GM12878 (cell line): ENCODE data around the gene SUGCT. TPM values are rescaled to one million over a fixed set of nuclear protein-coding genes. Genes with fewer than 3 reads are reported as not detected.

Experiments
- BRCA1 ChIP-seq: IDR thresholded peaks from 2 replicates; pipeline ENCODE4 v1.6.1; 2011; ENCODE audit warnings: low read depth, low read length, improper control_type of control experiment
- CHD4 ChIP-seq: fragments of 200-600 bp; sonication (generic); IDR thresholded peaks from 2 replicates; pipeline ENCODE4 v1.6.1; 2016; ENCODE audit warnings: mild to moderate bottlenecking
- EP300 ChIP-seq, 2 experiments: fragments of 150-350 bp in 1 of 2; IDR thresholded peaks; 2 replicates each; pipeline ENCODE4 v1.6.1; 2011 to 2012; ENCODE audit warnings: low read depth in 2 of 2, low read length in 2 of 2, borderline replicate concordance in 1 of 2, improper control_type of control experiment in 1 of 2, inconsistent platforms in 1 of 2; ENCODE audit not compliant: control insufficient read depth in 1 of 2
- KDM1A ChIP-seq: fragments of 200-600 bp; sonication (generic); IDR thresholded peaks from 2 replicates; pipeline ENCODE4 v1.6.1; 2016; ENCODE audit warnings: borderline replicate concordance
- KLF5 ChIP-seq: fragments of 450-650 bp; IDR thresholded peaks from 2 replicates; pipeline ENCODE4 v1.6.1; 2014; ENCODE audit warnings: mild to moderate bottlenecking; ENCODE audit not compliant: partially characterized antibody
- MAX ChIP-seq: IDR thresholded peaks from 2 replicates; pipeline ENCODE4 v1.6.1; 2012; ENCODE audit warnings: low read depth, low read length, improper control_type of control experiment
- MYB ChIP-seq: fragments of 150-350 bp; IDR thresholded peaks from 2 replicates; pipeline ENCODE4 v1.6.1; 2014; ENCODE audit warnings: mild to moderate bottlenecking, low read depth, low read length, borderline replicate concordance
- POU2F2 ChIP-seq: IDR thresholded peaks from 3 replicates; pipeline ENCODE4 v1.6.1; 2011; ENCODE audit warnings: low read depth, mild to moderate bottlenecking, low read length, borderline replicate concordance
- RAD21 ChIP-seq: IDR thresholded peaks from 2 replicates; pipeline ENCODE4 v1.6.1; 2011; ENCODE audit warnings: mild to moderate bottlenecking, low read depth, low read length, moderate library complexity; ENCODE audit not compliant: insufficient read depth
- STAT1 ChIP-seq: fragments of 450-650 bp; conservative IDR thresholded peaks from 2 replicates; pipeline ENCODE4 v1.6.1; 2014; ENCODE audit warnings: antibody characterized with exemption, mild to moderate bottlenecking
- SUZ12 ChIP-seq: fragments of 200-600 bp; sonication (generic); IDR thresholded peaks from one replicate; pipeline ENCODE4 v1.6.1; 2018; ENCODE audit warnings: antibody characterized with exemption, mild to moderate bottlenecking; ENCODE audit not compliant: unreplicated experiment
- polyA plus RNA-seq, 11 experiments: library from polyadenylated mRNA; depleted of rRNA in 4 of 11; unstranded in 6 of 11; stranded (reverse) in 5 of 11; fragments of >200 nt; fragmentation: Nextera tagmentation in 4 of 11; fragmentation: Illumina TruSeq in 1 of 11; extraction: Ambion mirVana in 4 of 11; extraction: Trizol in 1 of 11; gene quantifications; 1 replicate in 1 of 11; 2 replicates in 10 of 11; pipeline versions ENCODE4 v1.2.1 to v1.2.3, GENCODE V29; 2011 to 2016; ENCODE audit warnings: inconsistent platforms in 2 of 11, missing spikeins in 2 of 11, low read depth in 1 of 11
- total RNA-seq, 4 experiments: library from RNA; depleted of rRNA in 3 of 4; stranded (reverse); fragments of >200 nt in 3 of 4; fragmentation: Illumina TruSeq in 1 of 4; extraction: Trizol in 1 of 4; gene quantifications; 2 replicates each; pipeline versions ENCODE4 v1.2.1 to v1.2.3, GENCODE V29; 2013 to 2021
- TF ChIP-seq, protein P1 (sequence below): IDR thresholded peaks from 2 replicates; pipeline ENCODE4 v1.6.1; 2011; ENCODE audit warnings: borderline replicate concordance, low read depth, mild to moderate bottlenecking, moderate library complexity, mixed read lengths, low read length; ENCODE audit not compliant: insufficient read depth; ENCODE audit errors: extremely low read length
- TF ChIP-seq, protein P2 (sequence below): IDR thresholded peaks from 2 replicates; pipeline ENCODE4 v1.6.1; 2011; ENCODE audit warnings: borderline replicate concordance, low read depth, mild to moderate bottlenecking, moderate library complexity, low read length; ENCODE audit not compliant: insufficient read depth, poor library complexity, severe bottlenecking
- TF ChIP-seq, protein P3 (sequence below): fragments of 450-650 bp; IDR thresholded peaks from 2 replicates; pipeline ENCODE4 v1.6.1; 2016; ENCODE audit warnings: mild to moderate bottlenecking, moderate library complexity, borderline replicate concordance
- TF ChIP-seq, protein P4 (sequence below), 3 experiments: IDR thresholded peaks in 2 of 3; conservative IDR thresholded peaks in 1 of 3; 2 replicates each; pipeline ENCODE4 v1.5.1; 2011; ENCODE audit warnings: low read depth in 3 of 3, low read length in 3 of 3, mild to moderate bottlenecking in 3 of 3, control low read depth in 2 of 3, moderate library complexity in 2 of 3, inconsistent platforms in 1 of 3, mixed read lengths in 1 of 3; ENCODE audit not compliant: control insufficient read depth in 2 of 3, insufficient read depth in 1 of 3; ENCODE audit errors: extremely low read depth in 1 of 3

The SUGCT gene
- total and polyA plus RNA-seq, 10 of the 15 experiments (the other 5 are each of a cell fraction or from before 2014, with no cell fraction given), result 0.08 to 1.2 (median 0.67) TPM; not detected in 1

- TF ChIP-seq CHD4 (no peak), BRCA1 (no peak), MYB (no peak), KDM1A (no peak), RAD21 (no peak), EP300 (IDR thresholded peaks at IDR 0.05; ENCODE audit: borderline replicate concordance in 1 of 2, control insufficient read depth in 1 of 2, low read depth in 2 of 2, low read length in 2 of 2) (no peak), POU2F2 (peak; percentile 75), SUZ12 (no peak), MAX (peak; percentile 63), KLF5 (peak; percentile 20), STAT1 (0 out of 2 replicates have a peak, but pooled peaks have one; percentile 68)
- TF ChIP-seq, protein P1, sequence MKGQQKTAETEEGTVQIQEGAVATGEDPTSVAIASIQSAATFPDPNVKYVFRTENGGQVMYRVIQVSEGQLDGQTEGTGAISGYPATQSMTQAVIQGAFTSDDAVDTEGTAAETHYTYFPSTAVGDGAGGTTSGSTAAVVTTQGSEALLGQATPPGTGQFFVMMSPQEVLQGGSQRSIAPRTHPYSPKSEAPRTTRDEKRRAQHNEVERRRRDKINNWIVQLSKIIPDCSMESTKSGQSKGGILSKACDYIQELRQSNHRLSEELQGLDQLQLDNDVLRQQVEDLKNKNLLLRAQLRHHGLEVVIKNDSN, result no peak
- TF ChIP-seq, protein P2, sequence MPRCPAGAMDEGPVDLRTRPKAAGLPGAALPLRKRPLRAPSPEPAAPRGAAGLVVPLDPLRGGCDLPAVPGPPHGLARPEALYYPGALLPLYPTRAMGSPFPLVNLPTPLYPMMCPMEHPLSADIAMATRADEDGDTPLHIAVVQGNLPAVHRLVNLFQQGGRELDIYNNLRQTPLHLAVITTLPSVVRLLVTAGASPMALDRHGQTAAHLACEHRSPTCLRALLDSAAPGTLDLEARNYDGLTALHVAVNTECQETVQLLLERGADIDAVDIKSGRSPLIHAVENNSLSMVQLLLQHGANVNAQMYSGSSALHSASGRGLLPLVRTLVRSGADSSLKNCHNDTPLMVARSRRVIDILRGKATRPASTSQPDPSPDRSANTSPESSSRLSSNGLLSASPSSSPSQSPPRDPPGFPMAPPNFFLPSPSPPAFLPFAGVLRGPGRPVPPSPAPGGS, result no peak
- TF ChIP-seq, protein P3, sequence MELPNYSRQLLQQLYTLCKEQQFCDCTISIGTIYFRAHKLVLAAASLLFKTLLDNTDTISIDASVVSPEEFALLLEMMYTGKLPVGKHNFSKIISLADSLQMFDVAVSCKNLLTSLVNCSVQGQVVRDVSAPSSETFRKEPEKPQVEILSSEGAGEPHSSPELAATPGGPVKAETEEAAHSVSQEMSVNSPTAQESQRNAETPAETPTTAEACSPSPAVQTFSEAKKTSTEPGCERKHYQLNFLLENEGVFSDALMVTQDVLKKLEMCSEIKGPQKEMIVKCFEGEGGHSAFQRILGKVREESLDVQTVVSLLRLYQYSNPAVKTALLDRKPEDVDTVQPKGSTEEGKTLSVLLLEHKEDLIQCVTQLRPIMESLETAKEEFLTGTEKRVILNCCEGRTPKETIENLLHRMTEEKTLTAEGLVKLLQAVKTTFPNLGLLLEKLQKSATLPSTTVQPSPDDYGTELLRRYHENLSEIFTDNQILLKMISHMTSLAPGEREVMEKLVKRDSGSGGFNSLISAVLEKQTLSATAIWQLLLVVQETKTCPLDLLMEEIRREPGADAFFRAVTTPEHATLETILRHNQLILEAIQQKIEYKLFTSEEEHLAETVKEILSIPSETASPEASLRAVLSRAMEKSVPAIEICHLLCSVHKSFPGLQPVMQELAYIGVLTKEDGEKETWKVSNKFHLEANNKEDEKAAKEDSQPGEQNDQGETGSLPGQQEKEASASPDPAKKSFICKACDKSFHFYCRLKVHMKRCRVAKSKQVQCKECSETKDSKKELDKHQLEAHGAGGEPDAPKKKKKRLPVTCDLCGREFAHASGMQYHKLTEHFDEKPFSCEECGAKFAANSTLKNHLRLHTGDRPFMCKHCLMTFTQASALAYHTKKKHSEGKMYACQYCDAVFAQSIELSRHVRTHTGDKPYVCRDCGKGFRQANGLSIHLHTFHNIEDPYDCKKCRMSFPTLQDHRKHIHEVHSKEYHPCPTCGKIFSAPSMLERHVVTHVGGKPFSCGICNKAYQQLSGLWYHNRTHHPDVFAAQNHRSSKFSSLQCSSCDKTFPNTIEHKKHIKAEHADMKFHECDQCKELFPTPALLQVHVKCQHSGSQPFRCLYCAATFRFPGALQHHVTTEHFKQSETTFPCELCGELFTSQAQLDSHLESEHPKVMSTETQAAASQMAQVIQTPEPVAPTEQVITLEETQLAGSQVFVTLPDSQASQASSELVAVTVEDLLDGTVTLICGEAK, result peak; percentile 98
- TF ChIP-seq, protein P4, sequence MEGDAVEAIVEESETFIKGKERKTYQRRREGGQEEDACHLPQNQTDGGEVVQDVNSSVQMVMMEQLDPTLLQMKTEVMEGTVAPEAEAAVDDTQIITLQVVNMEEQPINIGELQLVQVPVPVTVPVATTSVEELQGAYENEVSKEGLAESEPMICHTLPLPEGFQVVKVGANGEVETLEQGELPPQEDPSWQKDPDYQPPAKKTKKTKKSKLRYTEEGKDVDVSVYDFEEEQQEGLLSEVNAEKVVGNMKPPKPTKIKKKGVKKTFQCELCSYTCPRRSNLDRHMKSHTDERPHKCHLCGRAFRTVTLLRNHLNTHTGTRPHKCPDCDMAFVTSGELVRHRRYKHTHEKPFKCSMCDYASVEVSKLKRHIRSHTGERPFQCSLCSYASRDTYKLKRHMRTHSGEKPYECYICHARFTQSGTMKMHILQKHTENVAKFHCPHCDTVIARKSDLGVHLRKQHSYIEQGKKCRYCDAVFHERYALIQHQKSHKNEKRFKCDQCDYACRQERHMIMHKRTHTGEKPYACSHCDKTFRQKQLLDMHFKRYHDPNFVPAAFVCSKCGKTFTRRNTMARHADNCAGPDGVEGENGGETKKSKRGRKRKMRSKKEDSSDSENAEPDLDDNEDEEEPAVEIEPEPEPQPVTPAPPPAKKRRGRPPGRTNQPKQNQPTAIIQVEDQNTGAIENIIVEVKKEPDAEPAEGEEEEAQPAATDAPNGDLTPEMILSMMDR (IDR thresholded peaks at IDR 0.05 in 2 of 3, conservative IDR thresholded peaks at IDR 0.05 in 1 of 3; ENCODE audit: control insufficient read depth in 2 of 3, extremely low read depth in 1 of 3, insufficient read depth in 1 of 3, low read depth in 3 of 3, low read length in 3 of 3), result peak; percentile 84 to 98 (median 90); a peak in 5 of 6 replicates
Measured at GRCh38 chr7:40134428-40135316, at the start of gene SUGCT, which contains the start of gene MPLKIP (continued).
